SKM-1 treated with dmso at 0.1 percent for 144 hours (cell line): ENCODE measurements around the gene SLC26A2.
A peak's percentile ranks its signal among the peaks of the same experiment; 100 is the strongest.

Experiments
- DNase-seq: peaks from one replicate; lab custom pipeline; 2025; ENCODE audit not compliant: unreplicated experiment; lab: John Stamatoyannopoulos, UW

Gene SLC26A2

DNA sequence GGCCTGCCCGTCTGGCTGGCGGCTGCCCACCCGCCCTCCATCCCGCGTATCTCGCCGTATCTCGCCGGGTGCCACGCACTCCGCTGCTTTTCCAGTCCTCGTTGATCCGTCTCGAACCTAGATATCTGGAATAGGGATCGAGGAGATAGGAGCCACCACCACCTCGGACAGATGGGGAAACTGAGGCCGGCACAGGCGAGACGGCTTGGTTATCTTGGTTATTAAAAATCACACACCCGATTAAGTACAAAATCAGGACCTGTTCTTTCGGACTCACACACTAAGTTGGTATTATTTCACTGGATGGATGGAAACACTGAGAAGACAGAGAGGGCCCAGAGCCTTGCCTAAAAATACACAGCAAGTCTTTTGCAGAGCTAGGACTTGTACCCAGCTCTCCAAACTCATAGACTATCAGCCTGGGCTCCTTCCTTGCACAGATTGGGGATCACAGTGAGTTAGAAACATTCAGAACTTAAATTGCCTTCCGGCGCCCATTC lies 678 bp downstream of the SLC26A2 start:
- DNase-seq = no peak

GRCh38 chr5:149961957-149962409 lies 1.4 kb downstream of the SLC26A2 start:
- no peak for DNase-seq

GRCh38 chr5:149962601-149963300 lies 2.2 kb downstream of the SLC26A2 start:
- DNase-seq = no peak

DNA sequence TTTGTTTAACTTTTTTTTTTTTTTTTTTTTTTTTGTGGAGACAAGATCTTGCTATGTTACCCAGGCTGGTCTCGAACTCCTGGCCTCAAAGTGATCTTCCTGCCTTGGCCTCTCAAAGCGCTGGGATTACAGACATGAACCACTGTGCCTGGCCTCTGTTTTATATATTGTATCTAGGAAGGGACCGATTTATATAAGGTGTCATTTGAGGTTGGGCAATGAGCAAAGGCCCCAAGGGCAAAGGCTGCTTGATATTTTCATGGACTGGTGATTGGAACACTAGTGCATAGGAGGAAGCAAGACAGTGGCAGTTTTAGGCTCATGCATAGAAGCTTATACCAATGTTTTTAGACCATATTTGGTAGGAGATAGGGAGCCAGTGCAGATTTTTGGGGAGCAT lies 3.2 kb downstream of the SLC26A2 start:
- no peak for DNase-seq

DNA sequence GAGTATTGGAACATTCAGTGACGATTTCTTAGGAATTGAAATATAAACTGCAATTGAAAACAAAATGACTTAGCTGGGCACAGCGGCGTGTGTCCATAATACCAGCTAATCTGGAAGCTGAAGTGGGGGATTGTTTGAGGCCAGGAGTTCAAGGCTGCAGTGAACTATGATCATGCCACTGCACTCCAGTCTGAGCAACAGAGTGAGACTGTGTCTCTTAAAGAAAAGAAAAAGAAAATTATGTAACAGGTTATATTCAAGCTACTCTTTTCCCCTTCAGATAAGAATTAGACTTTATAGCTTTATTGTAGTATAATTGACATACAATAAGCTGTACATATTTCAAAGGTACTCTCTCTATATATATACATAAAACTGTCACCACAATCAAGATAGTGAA lies 6.4 kb downstream of the SLC26A2 start:
- no peak for DNase-seq

- no peak for DNase-seq
Observed at GRCh38 chr5:149969181-149969930, 8.8 kb downstream of the SLC26A2 start.

GRCh38 chr5:149975409-149975808 lies 14.9 kb downstream of the SLC26A2 start:
- no peak for DNase-seq

GRCh38 chr5:149979896-149980295 lies 19.3 kb downstream of the SLC26A2 start:
- no peak for DNase-seq

GRCh38 chr5:149981206-149981605 lies 20.6 kb downstream of the SLC26A2 start:
- no peak for DNase-seq

GRCh38 chr5:149982505-149982904 lies 21.9 kb downstream of the SLC26A2 start:
- DNase-seq = no peak

GRCh38 chr5:149988126-149988525 lies 27.6 kb downstream of the SLC26A2 start:
- DNase-seq = no peak

DNA sequence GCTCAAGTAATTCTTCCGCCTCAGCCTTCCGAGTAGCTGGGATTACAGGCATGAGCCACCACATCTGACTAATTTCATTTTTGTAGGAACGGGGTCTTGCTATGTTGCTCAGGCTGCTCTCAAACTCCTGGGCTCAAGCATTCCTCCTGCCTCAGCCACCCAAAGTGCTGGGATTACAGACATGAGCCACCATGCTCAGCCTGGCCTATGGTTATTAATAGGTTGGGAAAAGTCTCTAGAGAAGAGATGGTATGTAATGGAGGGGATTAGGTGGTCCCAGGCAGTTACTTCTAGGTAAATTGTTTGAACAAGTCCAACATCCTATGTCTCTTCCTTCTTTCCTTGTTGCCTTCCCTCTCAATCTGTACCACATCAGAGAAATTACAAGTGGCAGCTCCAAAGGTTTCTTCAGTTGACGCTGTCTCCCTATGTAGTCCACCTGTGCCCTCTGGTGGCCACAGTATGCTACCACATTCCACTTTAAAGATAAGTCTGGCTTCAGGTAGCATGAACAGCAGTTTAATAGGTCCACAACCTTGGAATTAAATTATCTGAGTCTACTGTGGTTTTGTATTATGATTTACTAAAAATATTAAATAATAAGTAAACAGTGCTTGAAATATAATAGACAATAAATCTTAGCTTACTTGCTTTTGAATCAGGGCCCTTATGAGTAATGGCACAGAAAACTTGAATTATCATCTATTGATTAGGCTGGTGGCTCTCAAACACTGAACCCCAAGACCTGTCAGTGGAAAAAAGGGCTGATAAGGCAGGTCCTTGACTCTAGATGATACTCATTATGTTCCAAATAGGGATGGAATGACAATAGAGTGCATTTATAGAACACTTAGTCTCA lies 30.2 kb downstream of the SLC26A2 start:
- DNase-seq = peak; percentile 69

DNA sequence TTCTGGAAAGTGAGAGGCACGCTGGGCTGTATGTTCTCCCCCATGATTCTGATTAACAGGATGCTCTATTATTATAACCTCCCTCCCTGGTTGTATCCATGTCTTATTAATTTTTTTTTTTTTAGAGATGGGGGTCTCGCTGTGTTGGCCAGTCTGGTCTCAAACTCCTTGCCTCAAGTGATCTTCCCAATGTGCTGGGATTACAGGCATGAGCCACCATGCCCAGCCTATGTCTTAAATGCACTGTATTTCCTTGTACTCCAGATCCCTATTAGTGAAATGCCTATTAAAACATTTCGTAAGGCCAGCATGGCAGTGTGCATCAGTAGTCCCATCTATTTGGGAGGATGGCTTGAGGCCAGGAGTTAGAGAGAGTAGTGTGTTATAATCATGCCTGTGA lies 32.9 kb downstream of the SLC26A2 start:
- DNase-seq = no peak

- DNase-seq = no peak
Observed at GRCh38 chr5:149995385-149996204, 35.0 kb downstream of the SLC26A2 start.

DNA sequence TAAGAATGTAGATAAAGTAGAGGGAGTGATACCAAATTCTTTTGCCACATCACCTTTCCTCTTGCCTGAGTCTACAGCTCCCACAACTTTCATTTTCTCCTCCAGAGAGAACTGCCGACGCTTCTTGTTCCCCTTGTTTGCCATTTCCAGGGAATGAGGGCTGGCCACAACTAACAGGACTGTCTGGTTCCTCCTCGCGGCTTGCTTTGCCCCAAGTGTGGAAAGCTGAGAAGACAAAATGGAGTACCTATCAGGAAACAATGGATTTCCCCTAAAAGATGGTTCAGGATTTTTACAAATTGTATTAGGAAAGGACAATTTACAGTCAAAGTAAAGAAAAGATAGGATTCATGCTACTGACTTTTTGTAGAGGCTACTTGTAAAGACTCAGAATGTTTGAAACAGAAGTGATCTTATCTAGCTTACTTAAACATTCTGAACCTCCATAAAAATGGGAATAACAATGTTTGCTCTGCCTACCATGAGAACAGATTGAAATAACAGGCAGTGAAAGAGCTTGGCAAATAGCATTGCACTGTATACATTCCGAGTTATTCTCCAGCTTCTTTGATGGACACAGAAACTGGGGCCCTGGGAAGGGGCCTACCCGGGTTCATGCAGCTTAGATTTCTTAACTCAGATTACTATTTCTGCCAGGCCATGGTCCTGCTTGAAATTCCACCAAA lies 35.8 kb downstream of the SLC26A2 start:
- no peak for DNase-seq

DNA sequence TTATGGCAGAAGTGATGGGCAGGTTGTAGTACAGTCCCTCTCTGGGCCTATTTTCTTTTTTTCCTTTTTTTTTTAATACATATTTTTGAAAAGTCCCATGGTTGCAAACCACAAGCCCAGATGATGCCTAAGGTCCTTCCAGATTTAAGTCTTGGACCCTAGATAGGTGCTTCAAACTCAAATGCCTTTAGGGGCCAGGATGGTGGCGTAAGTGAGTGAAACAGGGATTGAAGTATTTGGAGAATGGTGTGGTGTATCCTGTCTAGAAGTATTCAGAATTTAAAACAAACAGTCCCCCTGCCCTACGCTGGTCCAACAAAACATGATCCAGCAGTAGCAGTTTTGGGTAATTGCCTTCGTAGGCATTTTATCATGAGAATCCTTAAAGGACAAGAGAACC lies 37.7 kb downstream of the SLC26A2 start:
- no peak for DNase-seq

DNA sequence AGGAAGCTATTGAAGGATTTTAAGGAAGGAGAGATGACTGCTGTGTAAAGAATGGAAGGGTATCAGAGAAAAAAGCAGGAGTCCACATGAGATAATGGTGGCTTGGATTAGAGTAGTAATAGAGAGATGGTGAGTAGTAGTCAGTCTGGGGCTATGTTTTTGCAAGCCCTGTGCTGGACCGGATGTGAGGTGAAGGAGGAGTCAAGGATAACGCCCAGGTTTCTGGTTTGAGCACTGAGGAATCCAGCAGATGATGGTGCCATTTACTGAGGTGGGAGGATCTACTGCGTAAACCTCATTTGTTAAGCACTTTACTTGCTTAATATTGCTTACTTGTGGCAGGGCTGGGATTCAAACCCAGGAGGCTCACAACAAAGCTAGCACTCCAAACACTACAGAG lies 38.8 kb downstream of the SLC26A2 start:
- DNase-seq = no peak

GRCh38 chr5:149999866-150000255 lies 39.3 kb downstream of the SLC26A2 start:
- DNase-seq = no peak

GRCh38 chr5:150000256-150000989 lies 39.9 kb downstream of the SLC26A2 start, which contains the start of the genes HMGXB3 and TIGD6:
Gene HMGXB3, plus strand, starts transcription at chr5:150000739. Its CDS starts 4,114 bp downstream, at chr5:150004853.
Gene TIGD6, minus strand, starts transcription at chr5:150000654. Its CDS starts 4,306 bp downstream, at chr5:149996348.
- DNase-seq = peak; percentile 93
